Stimulated activated CD8-positive, alpha-beta memory T cell treated with anti-CD3 and anti-CD28 coated beads, Interleukin-7, amount 100 ng/mL, for 48 hours (primary cell): Measurements from ENCODE around the gene GBP7.
A peak's percentile ranks its signal among the peaks of the same experiment; 100 is the strongest.
"Not testable (repeated sequence)": the region's sequence is repeated elsewhere in the genome, so short reads cannot be mapped to it uniquely, and the experiment has no call there.

Experiments used
- DNase-seq, 2 donors: peaks; one replicate each; pipeline ENCODE4 v3.0.0-alpha.2; 2020; ENCODE audit warnings: low read depth in 1 of 2; ENCODE audit errors: extremely low read depth in 1 of 2

GBP7 gene

GRCh38 chr1:89170170-89171066 lies 5.4 kb downstream of the GBP7 start:
- no peak for DNase-seq

DNA sequence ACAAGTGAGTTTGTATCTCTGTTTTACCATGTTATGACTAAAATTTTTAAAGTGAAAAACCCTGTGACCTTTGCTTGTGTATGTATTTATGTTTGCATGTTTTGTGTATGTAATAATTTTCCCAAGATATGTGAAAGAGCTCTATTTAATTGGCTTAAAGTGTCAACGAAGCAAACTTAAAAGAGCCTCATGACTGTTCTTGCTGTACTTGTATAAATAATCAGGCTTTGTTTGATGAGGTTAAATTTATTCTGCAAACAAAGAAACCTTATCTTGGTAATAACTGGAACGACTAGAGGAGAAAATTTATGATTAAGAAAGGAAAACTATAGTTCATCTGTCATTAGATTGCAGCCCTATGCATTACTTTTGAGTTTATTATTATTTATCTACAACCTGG lies 6.6 kb downstream of the GBP7 start:
- DNase-seq = no peak

DNA sequence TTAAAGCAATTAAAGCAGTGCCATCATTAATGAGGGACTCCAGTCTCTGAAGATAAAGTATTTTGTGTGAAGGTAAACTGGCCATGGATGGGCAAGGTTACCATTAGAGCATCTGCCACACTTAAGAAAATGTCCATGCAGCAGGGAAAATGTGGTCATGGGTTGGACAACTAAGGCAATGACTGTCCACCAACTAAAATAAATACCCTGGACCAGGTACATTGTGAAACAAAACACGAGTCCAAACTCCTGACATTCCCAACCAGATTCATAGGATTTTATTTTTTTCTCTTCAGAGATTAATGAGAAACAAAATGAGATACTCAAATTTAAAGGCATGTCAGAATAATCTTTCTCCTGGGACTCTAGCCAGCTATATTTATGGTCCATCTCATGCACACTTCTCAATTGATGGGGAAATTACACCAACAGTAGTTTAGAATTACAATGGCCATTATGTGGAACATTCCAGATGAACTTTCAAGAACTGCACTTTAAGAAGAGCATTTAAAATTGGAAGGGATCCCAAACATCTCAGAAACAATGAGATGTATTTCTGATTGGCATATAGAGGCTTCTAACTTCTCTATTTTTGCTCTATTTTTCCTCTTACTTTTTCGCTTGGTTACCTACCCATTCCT lies 8.1 kb downstream of the GBP7 start:
- DNase-seq = no peak

DNA sequence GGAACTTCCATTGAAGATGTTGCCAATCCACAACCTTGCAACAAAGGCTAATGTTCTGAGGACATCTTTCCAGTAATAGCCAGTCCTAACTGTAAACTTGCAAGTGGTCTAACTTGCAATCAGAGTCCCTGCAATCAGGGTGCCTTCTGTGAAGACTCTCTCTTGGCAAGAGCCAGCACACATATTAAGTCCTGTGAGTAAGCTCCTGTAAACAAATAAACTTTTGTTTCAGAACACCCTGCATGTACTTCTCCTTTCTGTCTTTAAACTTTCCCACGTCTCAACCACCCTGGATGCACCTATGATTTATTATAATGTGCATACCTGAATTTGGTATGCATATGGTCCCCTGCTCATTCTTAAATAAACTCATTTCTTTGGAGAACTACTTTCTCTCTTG lies 9.1 kb downstream of the GBP7 start:
- DNase-seq = no peak

GRCh38 chr1:89165811-89166210 lies 10.0 kb downstream of the GBP7 start:
- no peak for DNase-seq

DNA sequence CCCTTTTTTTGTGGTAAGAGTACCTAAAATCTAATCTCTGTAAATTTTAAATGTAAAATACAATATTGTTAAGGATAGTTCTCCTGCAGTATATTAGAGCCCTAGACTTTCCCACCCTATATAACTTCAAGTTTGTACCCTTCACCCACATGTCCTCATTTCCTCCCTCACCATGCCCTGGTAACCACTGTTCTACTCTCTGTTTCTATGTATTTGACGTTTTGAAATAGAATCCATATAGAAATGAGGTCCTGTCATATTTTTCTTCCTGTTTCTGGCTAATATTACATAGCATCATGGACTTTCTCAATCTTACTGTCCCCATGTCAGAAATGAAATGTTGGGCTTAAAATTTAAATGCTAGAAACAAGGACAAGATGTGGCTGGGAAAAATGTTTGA lies 24.8 kb downstream of the GBP7 start:
- no peak for DNase-seq

DNA sequence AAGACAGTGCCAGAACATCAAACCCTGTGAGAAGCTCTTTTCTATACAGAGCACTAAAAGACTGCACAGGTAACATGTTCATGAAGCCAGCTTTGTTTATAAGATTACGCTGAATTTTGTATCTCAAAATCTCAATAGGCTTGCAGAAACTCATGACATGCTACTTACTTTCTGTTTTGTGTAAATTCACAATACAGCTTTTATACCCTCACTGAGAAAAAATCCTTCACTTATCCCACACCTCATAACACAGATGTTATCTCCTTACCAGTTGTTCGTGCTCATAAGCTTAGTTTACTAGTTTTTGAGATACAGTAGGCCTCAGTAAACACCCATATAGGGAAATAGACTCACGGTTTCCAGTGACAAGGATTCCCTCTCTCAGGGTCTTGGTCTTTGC lies 25.8 kb downstream of the GBP7 start:
- DNase-seq = no peak

DNA sequence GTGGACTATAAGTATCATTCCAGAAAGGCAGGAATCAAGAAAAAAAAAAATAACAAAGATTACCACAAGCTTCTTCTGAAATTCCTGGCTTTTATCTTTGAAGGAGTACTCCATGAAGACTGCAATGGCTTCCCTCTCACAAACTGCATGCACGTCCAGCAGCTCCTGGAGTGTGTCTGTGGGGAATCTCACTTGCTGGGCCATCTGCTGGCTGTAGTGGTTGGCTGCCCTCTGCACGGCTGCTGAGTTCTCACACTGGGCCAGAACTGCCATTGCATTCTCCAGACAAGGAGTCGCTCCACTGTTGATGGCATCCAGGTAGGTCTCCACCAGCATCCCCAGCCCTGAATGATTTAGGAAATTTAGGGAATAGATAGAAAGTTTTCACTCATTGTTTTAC lies 26.6 kb downstream of the GBP7 start:
- DNase-seq = no peak

DNA sequence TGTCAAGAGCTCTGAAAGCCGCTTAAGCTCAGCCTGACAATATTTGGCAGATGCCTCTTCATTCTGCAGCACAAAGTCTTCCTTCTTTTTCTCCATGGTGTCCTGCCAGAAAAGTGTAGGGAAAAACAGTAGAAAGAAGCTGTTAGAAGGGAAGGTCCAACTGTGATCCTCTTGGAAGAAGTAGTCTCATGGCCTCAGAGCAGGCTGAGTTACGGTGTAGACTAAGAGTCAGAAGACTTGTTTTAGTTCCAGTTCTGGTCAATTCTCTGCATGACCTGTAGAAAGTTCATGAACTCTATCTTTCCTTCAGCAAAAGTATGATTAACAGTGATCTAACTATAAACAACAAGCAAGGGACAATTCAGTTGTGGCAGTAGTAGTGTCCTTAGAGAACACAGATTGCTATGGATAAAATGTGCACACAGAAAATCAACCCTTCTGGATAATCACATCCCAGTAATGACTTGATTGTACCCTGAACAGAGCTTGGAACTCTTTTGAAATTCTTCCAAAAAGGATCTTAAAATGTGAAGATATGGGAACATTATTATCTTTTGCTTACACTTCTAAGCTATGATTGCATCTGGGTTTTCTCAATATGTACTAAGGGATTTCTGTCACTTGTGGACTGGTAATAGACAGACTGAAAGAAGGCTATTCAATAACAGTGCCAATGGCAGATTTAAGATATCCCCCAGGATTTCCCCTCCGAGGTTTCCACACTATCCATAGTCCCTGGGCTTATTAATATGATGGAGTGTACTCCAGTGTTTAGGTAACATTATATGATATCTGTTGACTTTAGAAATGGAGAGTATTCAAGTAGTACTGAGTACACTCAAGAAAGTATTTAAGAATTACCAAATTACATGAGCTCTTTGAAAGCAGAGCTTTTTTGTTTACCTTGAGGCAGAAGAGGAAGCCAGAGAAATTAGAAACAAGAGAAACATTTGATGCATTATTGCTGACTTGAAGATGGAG lies 27.8 kb downstream of the GBP7 start:
- DNase-seq = no peak

- no peak for DNase-seq
These were observed 29.1 kb downstream of the GBP7 start for GRCh38 chr1:89146721-89147120.

DNA sequence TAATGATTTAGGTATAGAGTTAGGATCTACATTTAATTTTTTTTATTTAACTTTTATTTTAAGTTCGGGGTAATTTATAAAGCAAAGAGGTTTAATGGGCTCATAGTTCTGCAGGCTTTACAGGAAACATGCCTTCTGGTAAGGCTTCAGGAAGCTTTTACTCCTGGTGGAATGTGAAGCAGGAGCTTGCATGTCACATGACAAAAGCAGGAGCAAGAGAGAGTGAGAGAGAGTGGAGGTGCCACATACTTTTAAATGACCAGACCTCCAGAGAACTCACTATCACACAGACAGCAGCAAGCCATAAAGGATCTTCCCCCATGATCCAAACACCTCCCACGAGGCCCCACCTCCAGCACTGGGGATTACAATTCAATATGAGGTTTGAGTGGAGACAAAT lies 32.3 kb downstream of the GBP7 start:
- DNase-seq = no peak

GRCh38 chr1:89142160-89142559 lies 33.6 kb downstream of the GBP7 start:
- no peak for DNase-seq

DNA sequence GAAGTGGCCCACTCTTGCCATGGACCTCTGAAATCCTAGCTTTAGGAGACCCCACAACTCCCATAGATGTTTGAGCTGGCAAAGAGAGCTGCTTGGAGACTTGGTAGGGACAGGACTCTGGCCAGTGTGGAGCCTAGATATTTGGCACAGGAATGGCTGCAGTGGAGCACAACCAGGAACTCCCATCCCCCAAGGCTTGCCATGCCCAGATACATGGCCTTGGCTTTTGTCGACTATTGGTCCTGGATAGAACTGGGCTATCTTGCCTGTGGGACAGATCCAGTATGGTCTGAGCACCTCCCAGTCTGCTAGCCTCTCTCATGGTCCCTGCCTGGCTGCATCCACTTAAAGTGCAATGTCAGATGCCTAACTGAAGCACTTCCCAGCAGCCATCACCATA lies 42.1 kb downstream of the GBP7 start:
- no peak for DNase-seq

- no peak for DNase-seq
These were observed 45.1 kb downstream of the GBP7 start for GRCh38 chr1:89130716-89131115.

DNA sequence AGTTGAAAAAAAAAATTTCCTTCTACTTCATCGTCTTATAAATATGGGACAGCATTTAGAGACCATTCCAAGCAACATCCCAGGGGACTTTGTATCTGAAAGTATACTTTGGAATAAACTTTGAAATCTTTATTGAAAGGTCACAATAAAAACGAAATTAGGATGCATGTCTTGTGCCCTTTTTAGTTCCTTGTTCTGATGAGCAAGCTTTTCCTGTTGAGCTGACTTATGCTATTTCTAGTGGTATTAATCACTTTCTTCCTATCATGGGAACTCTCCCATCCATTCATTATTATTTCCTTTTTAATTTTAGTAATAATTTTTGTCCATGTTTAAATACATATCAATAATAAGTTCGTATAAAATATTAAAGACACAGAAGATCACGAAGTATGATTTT lies 45.9 kb downstream of the GBP7 start:
- DNase-seq = no peak

DNA sequence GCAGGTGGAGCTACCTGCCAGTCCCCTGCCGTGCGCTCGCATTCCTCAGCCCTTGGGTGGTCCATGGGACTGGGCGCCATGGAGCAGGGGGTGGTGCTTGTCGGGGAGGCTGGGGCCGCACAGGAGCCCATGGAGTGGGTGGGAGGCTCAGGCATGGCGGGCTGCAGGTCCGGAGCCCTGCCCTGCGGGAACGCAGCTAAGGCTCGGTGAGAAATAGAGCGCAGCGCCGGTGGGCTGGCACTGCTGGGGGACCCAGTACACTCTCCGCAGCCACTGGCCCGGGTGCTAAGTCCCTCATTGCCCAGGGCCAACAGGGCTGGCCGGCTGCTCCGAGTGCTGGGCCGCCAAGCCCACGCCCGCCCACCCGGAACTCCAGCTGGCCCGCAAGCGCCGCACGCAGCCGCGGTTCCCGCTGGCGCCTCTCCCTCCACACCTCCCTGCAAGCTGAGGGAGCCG lies 47.8 kb downstream of the GBP7 start:
- DNase-seq = not testable (repeated sequence)

DNA sequence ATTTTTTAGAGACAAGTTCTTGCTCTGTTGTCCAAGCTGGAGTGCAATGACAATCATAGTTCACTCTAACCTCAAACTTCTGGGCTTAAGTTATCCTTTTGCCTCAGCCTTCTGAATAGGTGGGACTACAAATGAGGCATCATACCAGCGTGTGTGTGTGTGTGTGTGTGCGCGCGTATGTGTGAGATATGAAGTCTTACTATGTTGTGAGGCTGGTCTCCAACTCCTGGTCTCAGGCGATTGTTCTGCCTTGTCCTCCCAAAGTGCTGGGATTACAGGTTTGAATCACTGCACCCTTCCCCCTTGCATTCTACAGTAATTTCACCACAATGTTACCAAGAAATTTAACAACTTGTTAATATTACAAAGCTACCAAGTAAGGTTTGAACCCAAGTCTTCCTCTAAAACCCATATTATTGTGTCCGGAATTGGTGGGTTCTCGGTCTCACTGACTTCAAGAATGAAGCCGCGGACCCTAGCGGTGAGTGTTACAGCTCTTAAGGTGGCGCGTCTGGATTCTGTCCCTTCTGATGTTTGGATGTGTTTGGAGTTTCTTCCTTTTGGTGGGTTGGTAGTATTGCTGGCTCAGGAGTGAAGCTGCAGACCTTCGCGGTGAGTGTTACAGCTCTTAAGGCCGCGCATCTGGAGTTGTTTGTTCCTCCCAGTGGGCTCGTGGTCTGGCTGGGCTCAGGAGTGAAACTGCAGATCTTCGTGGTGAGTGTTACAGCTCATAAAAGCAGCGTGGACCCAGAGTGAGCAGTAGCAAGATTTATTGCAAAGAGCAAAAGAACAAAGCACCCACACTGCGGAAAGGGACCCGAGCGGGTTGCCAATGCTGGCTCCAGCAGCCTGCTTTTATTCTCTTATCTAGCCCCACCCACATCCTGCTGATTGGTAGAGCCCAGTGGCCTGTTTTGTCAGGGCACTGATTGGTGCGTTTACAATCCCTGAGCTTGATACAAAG lies 48.9 kb downstream of the GBP7 start:
- DNase-seq = peak; percentile 47 to 76

GRCh38 chr1:89125913-89126580 lies 49.8 kb downstream of the GBP7 start, which contains the start of gene GBP2:
TSS of gene GBP2 (minus strand) at chr1:89126114. CDS start at chr1:89121966, 4,148 bp downstream.
- DNase-seq = no peak

DNA sequence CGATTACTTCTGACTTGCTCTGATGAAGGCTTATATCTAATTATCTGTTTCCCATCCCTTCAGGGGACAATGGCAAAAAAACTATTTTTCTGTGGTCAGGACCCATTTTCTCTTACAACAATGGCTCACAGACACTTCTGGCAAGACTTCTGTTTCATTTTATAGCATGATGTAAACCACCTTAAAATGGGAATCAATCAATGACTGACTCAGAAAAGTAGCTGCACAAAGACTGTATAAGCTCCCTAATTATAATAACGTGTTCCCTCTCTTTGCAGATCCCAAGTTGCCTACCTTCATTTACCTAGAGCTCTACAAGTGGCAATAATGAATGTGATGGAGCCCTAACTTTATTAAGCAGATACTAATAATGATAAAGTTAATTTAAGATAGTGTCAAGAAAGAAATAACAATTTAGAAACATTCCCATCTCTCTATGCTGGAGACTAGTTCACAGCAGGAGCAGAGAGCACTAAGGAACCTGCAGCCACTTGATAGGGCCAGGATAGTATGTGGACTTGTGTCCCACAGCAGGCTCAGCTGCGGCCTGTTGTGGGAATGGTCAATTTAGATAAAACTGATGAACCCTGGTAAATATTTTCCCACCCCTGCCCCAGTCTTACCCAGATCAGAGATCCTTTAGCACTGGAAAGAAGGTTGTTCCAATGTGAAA lies 50.4 kb downstream of the GBP7 start:
- DNase-seq = no peak
